Activated T-cell treated with anti-CD3 and anti-CD28 coated beads, Interleukin-2, amount 50 U/mL, for 72 hours (primary cell): ENCODE measurements around the gene LILRA6. TPM values are rescaled to one million over a fixed set of nuclear protein-coding genes. Genes with fewer than 3 reads are reported as not detected.

Experiments
- ATAC-seq, 2 donors: fragments of 150-1000 bp; cut with Tn5 transposase; replicated peaks in 1 of 2; 2 replicates each; pipeline ENCODE4 v1.10.0; 2021; ENCODE audit warnings: moderate library complexity in 2 of 2, mild to moderate bottlenecking in 1 of 2
- DNase-seq, 2 donors: peaks; one replicate each; pipeline ENCODE4 v3.0.0; 2021 to 2022; ENCODE audit warnings: mixed read lengths in 1 of 2
- H3K27ac Mint-ChIP-seq: one replicate; pipeline ENCODE4 v1.8.0; 2022; ENCODE audit warnings: mild to moderate bottlenecking, moderate library complexity, mixed read lengths
- H3K27me3 Mint-ChIP-seq: one replicate; pipeline ENCODE4 v1.8.0; 2022; ENCODE audit warnings: low read depth, mixed read lengths
- H3K36me3 Mint-ChIP-seq, 2 donors: one replicate each; pipeline ENCODE4 v1.8.0; 2022; ENCODE audit warnings: mixed read lengths in 2 of 2, mild to moderate bottlenecking in 1 of 2; ENCODE audit not compliant: insufficient read depth in 2 of 2
- H3K4me1 Mint-ChIP-seq: one replicate; pipeline ENCODE4 v1.8.0; 2022; ENCODE audit warnings: low read depth, mixed read lengths
- H3K4me3 Mint-ChIP-seq, 2 donors: one replicate each; pipeline ENCODE4 v1.8.0; 2022; ENCODE audit warnings: mild to moderate bottlenecking in 2 of 2, mixed read lengths in 2 of 2, moderate library complexity in 2 of 2
- H3K9me3 Mint-ChIP-seq, 2 donors: one replicate each; pipeline ENCODE4 v1.8.0; 2022; ENCODE audit warnings: mixed read lengths in 2 of 2
- total RNA-seq, 2 donors: library from RNA; stranded (reverse); gene quantifications; one replicate each; pipeline ENCODE4 v1.2.3, GENCODE V29; 2022

LILRA6 gene
- total RNA-seq, 2 donors from 2014 or later, result not detected

DNA sequence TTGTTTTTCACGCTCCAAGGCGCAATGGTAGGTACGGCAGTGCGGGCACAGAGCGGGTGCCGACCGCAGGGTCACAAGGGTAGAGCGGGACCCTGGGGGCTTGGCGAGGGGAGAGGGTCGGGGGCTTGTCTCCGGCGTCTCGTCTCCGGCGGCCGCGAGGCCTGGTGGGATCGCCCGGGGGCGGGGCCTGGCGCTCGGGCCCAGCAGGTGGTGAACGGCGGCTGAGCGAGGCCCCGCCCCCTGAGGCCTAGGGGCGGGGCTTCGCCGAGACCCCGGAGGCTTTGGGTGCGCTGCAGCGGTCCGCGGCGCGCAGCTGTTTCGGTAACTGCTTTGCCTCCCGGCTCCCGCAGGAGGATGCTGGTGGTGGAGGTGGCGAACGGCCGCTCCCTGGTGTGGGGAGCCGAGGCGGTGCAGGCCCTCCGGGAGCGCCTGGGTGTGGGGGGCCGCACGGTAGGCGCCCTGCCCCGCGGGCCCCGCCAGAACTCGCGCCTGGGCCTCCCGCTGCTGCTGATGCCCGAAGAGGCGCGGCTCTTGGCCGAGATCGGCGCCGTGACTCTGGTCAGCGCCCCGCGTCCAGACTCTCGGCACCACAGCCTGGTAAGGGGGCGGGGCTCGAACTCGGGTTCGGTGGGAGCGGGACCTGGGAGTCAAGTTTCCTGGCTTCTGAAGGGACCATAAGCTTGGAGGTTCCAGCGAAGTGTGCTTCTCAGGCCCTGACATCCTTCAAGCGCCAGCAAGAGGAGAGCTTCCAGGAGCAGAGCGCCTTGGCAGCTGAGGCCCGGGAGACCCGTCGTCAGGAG lies 51.4 kb downstream of the LILRA6 start, which contains the start of gene TSEN34:
TSEN34 (plus strand) TSS at position 298 of the 800 bp plus-strand sequence; CDS start at position 355, 57 bp downstream.
- H3K9me3 Mint-ChIP-seq, result no peaks in the 10 kb centered on the region
- peak within 1 kb of the TSS; percentile 92 for H3K27ac Mint-ChIP-seq
- peaks cover 45% of the 10 kb centered on the region for H3K4me1 Mint-ChIP-seq
- no peaks in the 10 kb centered on the region for H3K27me3 Mint-ChIP-seq
- ATAC-seq, result peak; percentile 35 to 38
- H3K36me3 Mint-ChIP-seq, result peaks cover 3 to 13% of the 10 kb centered on the region in 2 donors
- peak within 1 kb of the TSS; percentile 85 to 96 for H3K4me3 Mint-ChIP-seq
- DNase-seq, result peak; percentile 91 to 93

DNA sequence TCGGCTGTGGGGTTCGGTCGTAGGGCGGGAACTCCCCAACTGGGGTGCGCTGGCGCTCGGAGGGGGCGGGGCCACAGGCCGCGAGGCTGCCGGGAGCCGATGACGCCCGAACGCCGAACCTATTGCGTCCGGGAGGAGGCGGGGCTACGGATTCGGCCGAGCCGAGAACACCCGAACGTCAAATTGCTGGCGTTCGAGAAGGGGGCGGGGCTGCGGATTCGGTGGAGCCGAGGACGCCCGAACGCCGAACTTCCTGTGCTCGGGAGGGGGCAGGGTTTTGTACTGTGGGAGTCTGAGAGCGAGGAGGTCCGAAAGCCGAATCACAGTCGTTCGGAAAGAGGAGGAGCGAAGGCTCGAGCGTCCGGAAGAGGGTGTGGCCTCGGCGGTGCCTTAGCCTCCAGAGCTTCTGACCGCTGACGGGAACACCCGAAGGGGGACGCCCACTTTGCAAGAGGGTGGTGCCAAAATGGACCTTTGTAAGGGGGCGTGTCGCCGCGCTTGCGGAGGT lies 52.0 kb downstream of the LILRA6 start:
- Mint-ChIP-seq H3K36me3 (peaks cover 3 to 13% of the 10 kb centered on the region in 2 donors), H3K27me3 (no peaks in the 10 kb centered on the region), H3K9me3 (no peaks in the 10 kb centered on the region), H3K4me3 (peak overlapping the region; percentile 85 to 96), H3K27ac (peak overlapping the region; percentile 92), H3K4me1 (peaks cover 45% of the 10 kb centered on the region)
- ATAC-seq (peak; percentile 69 to 71), DNase-seq (peak; percentile 100)

DNA sequence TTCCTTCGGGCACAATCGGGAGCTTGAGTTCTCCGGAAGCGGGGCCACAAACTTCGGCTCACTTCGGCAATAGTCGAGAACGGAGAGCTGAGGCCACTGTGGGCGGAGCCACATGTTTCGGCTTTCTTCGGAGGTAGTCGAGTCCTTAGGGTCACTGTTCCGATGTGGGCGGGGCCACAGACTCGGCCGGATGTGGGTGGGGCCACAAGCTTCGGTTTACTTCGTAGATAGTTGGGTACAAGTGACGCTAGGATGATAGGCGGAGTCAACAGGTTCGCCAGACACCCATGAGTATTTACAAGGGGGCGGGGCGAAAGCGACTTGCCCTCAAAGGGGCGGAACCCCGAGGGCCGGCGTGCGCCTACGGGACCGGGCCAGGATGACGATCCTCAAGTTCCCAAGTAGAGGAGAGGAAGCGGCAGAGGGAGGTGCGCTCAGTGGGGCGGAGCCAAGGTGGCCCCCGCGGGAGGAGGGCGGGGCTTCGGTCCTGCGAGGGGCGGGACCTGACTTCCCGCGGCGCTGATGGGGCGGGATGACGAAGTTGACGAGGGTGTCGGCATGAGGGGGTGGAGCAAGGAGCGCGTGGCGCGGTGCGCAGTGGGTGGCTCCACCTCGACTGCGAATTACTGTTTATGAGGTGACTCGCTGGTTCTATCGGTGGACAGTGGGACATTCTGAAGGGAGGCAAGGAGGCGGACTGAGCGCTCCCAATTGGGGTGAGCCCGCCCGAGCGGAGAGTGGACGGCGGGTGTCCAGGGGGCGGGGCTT lies 52.7 kb downstream of the LILRA6 start:
- peak overlapping the region; percentile 85 to 96 for H3K4me3 Mint-ChIP-seq
- ATAC-seq, result peak; percentile 64 to 67
- no peaks in the 10 kb centered on the region for H3K9me3 Mint-ChIP-seq
- H3K36me3 Mint-ChIP-seq, result peaks cover 2 to 11% of the 10 kb centered on the region in 2 donors
- peak; percentile 100 for DNase-seq
- H3K27me3 Mint-ChIP-seq, result no peaks in the 10 kb centered on the region
- peak overlapping the region; percentile 92 for H3K27ac Mint-ChIP-seq
- H3K4me1 Mint-ChIP-seq, result peaks cover 49% of the 10 kb centered on the region

DNA sequence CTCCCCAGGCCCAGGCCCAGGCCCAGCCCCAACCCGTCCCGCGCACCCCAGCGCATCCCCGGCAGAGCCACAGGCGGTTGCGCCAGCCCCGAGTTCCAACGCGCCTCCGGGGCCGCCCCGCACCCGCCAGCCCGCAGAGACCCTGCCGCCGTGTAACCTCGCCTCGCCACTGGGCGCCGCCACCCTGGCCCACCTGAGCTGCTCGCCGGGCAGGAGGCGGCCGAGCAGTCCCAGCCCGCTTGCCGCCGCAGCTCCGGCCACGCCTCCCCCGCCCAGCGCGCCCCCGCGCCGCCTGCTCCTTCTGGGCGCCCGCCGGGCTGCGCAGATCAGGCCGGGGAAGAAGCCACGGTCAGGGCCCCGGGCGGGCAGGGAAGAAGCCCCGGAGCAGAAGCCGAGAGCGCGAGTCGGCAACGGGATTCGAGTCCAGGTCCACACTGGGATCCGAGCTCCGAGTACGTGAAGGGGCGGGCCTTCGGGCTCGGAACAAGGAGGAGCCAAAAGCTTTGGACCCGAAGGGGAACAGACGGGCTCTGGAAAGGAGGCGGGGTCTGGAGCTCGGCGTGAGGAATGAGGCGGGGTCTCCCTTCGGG lies 53.4 kb downstream of the LILRA6 start, which contains the start of gene MBOAT7:
MBOAT7 (minus strand) TSS at position 436 of the 590 bp plus-strand sequence. CDS start 1,072 bp downstream, outside the sequence.
- Mint-ChIP-seq H3K9me3 (no peaks in the 10 kb centered on the region), H3K36me3 (peaks cover 2 to 11% of the 10 kb centered on the region in 2 donors), H3K4me3 (peak within 1 kb of the TSS; percentile 85 to 96), H3K27ac (peak within 1 kb of the TSS; percentile 96), H3K4me1 (peaks cover 49% of the 10 kb centered on the region), H3K27me3 (no peaks in the 10 kb centered on the region)
- peak in 1 of 2 donors; percentile 81 for DNase-seq
- ATAC-seq, result peak; percentile 44 to 46

DNA sequence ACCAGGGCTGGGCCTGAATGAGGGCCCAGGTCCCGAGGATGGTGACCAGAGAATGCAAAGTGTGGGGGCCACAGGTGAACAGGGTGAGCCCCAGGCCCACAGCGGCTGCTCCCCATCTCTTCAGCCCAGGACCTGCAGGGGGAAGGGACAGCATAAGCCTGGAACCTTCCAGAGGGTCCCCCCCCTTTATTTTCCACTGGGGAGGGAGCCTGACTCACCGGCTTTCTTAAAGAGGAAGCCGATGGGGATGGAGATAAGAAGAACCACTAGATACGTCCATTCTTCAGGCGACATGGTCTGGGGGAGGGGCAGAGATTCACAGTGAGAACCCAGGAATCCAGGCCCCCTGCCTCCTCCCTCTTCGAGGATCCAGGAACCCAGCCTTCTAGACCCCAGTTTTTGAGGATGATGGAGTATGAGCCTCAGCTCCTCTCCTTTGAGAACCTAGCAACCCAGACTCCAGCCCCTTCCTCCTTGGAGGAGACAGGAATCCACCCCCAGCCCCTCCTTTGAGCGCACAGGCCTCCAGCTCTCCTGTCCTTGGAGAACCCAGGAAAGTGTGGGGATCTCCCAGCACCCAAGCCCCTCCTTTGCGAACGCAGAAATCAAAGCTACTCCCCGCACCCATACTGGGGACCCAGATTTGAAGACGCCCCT lies 54.2 kb downstream of the LILRA6 start:
- H3K9me3 Mint-ChIP-seq, result no peaks in the 10 kb centered on the region
- peak overlapping the region; percentile 85 to 96 for H3K4me3 Mint-ChIP-seq
- peaks cover 49% of the 10 kb centered on the region for H3K4me1 Mint-ChIP-seq
- H3K27me3 Mint-ChIP-seq, result no peaks in the 10 kb centered on the region
- ATAC-seq, result no peak
- peak overlapping the region; percentile 96 for H3K27ac Mint-ChIP-seq
- DNase-seq, result peak; percentile 53 to 62
- H3K36me3 Mint-ChIP-seq, result peaks cover 2 to 9% of the 10 kb centered on the region in 2 donors

DNA sequence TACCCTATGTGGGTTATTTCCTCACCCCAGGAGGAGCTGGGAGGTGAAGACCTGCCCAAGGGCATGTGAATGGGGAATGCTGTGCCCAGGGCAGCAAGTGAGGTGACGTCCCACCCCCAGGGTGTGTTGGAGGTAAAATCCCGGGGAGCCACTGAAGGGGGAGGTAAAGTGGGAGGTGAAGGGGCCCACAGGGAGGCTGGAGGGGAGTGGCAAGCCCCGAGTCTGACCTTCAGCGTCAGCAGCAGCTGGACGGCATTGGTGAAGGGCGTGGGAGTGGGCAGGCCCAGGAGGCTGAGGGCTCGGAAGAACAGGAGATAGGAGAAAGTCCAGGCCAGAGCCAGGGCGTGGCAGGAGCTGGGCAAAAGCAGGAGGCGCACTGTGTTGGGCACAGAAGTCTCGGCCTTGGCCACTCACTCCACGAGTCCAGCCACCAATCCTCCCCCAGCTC lies 55.6 kb downstream of the LILRA6 start:
- Mint-ChIP-seq H3K9me3 (no peaks in the 10 kb centered on the region), H3K36me3 (peaks cover 2 to 3% of the 10 kb centered on the region in 2 donors), H3K27ac (no peak overlapping the region), H3K27me3 (no peaks in the 10 kb centered on the region), H3K4me1 (peaks cover 35% of the 10 kb centered on the region), H3K4me3 (peak overlapping the region; percentile 85 to 96)
- ATAC-seq (no peak), DNase-seq (no peak)

Other genes with a start within 250 kb of the LILRA6 start
- gene VSTM1, start 178.9 kb downstream of the LILRA6 start, total RNA-seq, result not detected
- gene TARM1, start 161.4 kb downstream of the LILRA6 start, total RNA-seq, result not detected
- gene OSCAR, start 142.0 kb downstream of the LILRA6 start, total RNA-seq, result 1 to 10 TPM; 1.1 to 2.3 TPM
- gene NDUFA3, start 139.9 kb downstream of the LILRA6 start, total RNA-seq, result 10 to 100 TPM; 40.6 to 52.6 TPM
- 10 to 100 TPM; 36.0 to 38.8 TPM for gene TFPT, start 127.1 kb downstream of the LILRA6 start, total RNA-seq
- gene PRPF31, start 127.0 kb downstream of the LILRA6 start, total RNA-seq, result 10 to 100 TPM; 55.0 to 55.6 TPM
- 100 to 1,000 TPM in 1 of 2 donors, 10 to 100 TPM in 1; 84.5 to 107 TPM for gene CNOT3, start 105.0 kb downstream of the LILRA6 start, total RNA-seq
- 1 to 10 TPM; 2.9 to 3.7 TPM for gene LENG1, start 83.1 kb downstream of the LILRA6 start, total RNA-seq
- under 1 TPM; 0.24 to 0.63 TPM for gene TMC4, start 69.6 kb downstream of the LILRA6 start, total RNA-seq
- 10 to 100 TPM; 60.3 to 71.0 TPM for gene MBOAT7, start 53.2 kb downstream of the LILRA6 start, total RNA-seq
- gene TSEN34, start 51.5 kb downstream of the LILRA6 start, total RNA-seq, result 10 to 100 TPM; 11.0 to 17.5 TPM
- gene RPS9, start 41.9 kb downstream of the LILRA6 start, total RNA-seq, result 1,000 to 10,000 TPM; 1,618 to 1,817 TPM
- gene LILRB3, start 19.8 kb downstream of the LILRA6 start, total RNA-seq, result 1 to 10 TPM in 1 of 2 donors, under 1 TPM in 1; 0.31 to 1.2 TPM
- gene LILRB5, start 14.5 kb upstream of the LILRA6 start, total RNA-seq, result under 1 TPM in 1 of 2 donors, not detected in 1; 0.12 TPM
- gene LILRB2, start 38.3 kb upstream of the LILRA6 start, total RNA-seq, result not detected
- not detected for gene LILRA5, start 70.4 kb upstream of the LILRA6 start, total RNA-seq
- gene LILRA4, start 96.4 kb upstream of the LILRA6 start, total RNA-seq, result not detected
- 1 to 10 TPM; 3.5 to 8.3 TPM for gene LAIR1, start 122.1 kb upstream of the LILRA6 start, total RNA-seq
- gene TTYH1, start 172.7 kb upstream of the LILRA6 start, total RNA-seq, result under 1 TPM; 0.32 to 0.41 TPM
- 100 to 1,000 TPM; 221 to 283 TPM for gene LENG8, start 206.4 kb upstream of the LILRA6 start, total RNA-seq
- gene LENG9, start 221.0 kb upstream of the LILRA6 start, total RNA-seq, result 1 to 10 TPM; 3.1 to 5.8 TPM
- under 1 TPM in 1 of 2 donors, not detected in 1; 0.30 TPM for gene CDC42EP5, start 230.5 kb upstream of the LILRA6 start, total RNA-seq